ENCODE results near the gene TNIK. TPM values are rescaled to one million over a fixed set of nuclear protein-coding genes. Genes with fewer than 3 reads are reported as not detected.

Gene TNIK
- total and polyA plus RNA-seq, 2 of the 13 experiments (the other 11 are each of a cell fraction or from before 2014, with no cell fraction given), result 0.15 to 0.22 TPM

GRCh38 chr3:171301002-171301401, 159.2 kb downstream of the TNIK start (continued):
- TF ChIP-seq, protein P1, sequence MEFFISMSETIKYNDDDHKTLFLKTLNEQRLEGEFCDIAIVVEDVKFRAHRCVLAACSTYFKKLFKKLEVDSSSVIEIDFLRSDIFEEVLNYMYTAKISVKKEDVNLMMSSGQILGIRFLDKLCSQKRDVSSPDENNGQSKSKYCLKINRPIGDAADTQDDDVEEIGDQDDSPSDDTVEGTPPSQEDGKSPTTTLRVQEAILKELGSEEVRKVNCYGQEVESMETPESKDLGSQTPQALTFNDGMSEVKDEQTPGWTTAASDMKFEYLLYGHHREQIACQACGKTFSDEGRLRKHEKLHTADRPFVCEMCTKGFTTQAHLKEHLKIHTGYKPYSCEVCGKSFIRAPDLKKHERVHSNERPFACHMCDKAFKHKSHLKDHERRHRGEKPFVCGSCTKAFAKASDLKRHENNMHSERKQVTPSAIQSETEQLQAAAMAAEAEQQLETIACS (CRISPR knock-in tag; IDR thresholded peaks at IDR 0.05), result no peak
- TF ChIP-seq ZNF446 (CRISPR knock-in tag; IDR thresholded peaks at IDR 0.05) (no peak), ZSCAN20 (CRISPR knock-in tag; IDR thresholded peaks at IDR 0.05; ENCODE audit: borderline replicate concordance) (no peak), NCOA1 (CRISPR knock-in tag; IDR thresholded peaks at IDR 0.05) (no peak), ZNF737 (CRISPR knock-in tag; IDR thresholded peaks at IDR 0.05; ENCODE audit: borderline replicate concordance) (no peak), FIP1L1 (IDR thresholded peaks at IDR 0.05; ENCODE audit: borderline replicate concordance, insufficient read depth, low read depth, low read length) (no peak), ZNF780A (CRISPR knock-in tag; IDR thresholded peaks at IDR 0.05) (no peak), ZFP82 (CRISPR knock-in tag; IDR thresholded peaks at IDR 0.05; ENCODE audit: borderline replicate concordance) (no peak)

GRCh38 chr3:171297951-171298350, 162.3 kb downstream of the TNIK start:
- intact Hi-C loops (cut with micrococcal nuclease; ENCODE audit: unreplicated experiment) (no loop called here), in situ Hi-C loops (cut with HindIII; ENCODE audit: extremely low pct_ligation_motif_present, low pct_unique_long_range_greater_than_20kb) (no loop called here)
- no peak overlapping the region for H3K9ac ChIP-seq (ENCODE audit: insufficient read depth, low read depth, low read length)
- H3K4me1 ChIP-seq (ENCODE audit: insufficient read depth, low read length), result no peaks in the 10 kb centered on the region
- CTCF ChIA-PET (ENCODE audit: low intra/inter-chr PET ratio, low total read pairs), result no interaction called here
- BruUV-seq (replicated peaks), result no TSS peak
- H3K4me2 ChIP-seq (ENCODE audit: low read depth, low read length), result no peak overlapping the region
- FAIRE-seq (no peak), DNase-seq (ENCODE audit: low spot score) (no peak), ATAC-seq (no peak)
- no peaks in the 10 kb centered on the region for H3K9me3 ChIP-seq (ENCODE audit: low read length)
- H3K4me3 ChIP-seq (replicated peaks in 1 of 3; ENCODE audit: insufficient read depth in 1 of 3, low read depth in 2 of 3, low read length in 3 of 3), result no peak overlapping the region
- H4K20me1 ChIP-seq (ENCODE audit: insufficient read depth, low read length), result no peaks in the 10 kb centered on the region
- no peaks in the 10 kb centered on the region for H3K27me3 ChIP-seq (ENCODE audit: control insufficient read depth in 1 of 2, insufficient read depth in 2 of 2, low read length in 2 of 2)
- H3K36me3 ChIP-seq (replicated peaks in 1 of 2; ENCODE audit: control insufficient read depth in 1 of 2, insufficient read depth in 2 of 2, low read length in 2 of 2), result no peaks in the 10 kb centered on the region
- no peak for TF ChIP-seq TEAD2 (CRISPR knock-in tag; IDR thresholded peaks at IDR 0.05)
- no peak for TF ChIP-seq BRD4 (CRISPR knock-in tag; IDR thresholded peaks at IDR 0.05)
- no peak for TF ChIP-seq SP1 (IDR thresholded peaks at IDR 0.05)
- TF ChIP-seq SP1 (CRISPR knock-in tag; IDR thresholded peaks at IDR 0.05), result no peak
- TF ChIP-seq CCAR2 (optimal IDR thresholded peaks at IDR 0.05; ENCODE audit: low read depth, low read length), result no peak
- TF ChIP-seq MBNL3 (CRISPR knock-in tag; conservative IDR thresholded peaks at IDR 0.05), result no peak
- TF ChIP-seq ZBTB42 (CRISPR knock-in tag; IDR thresholded peaks at IDR 0.05), result no peak
- TF ChIP-seq KDM1A (CRISPR knock-in tag; IDR thresholded peaks at IDR 0.05), result no peak
- no peak for TF ChIP-seq ZNF3 (CRISPR knock-in tag; IDR thresholded peaks at IDR 0.05)
- TF ChIP-seq NR2F2 (IDR thresholded peaks at IDR 0.05; ENCODE audit: borderline replicate concordance, low read depth), result no peak
- TF ChIP-seq SRY (CRISPR knock-in tag; IDR thresholded peaks at IDR 0.05), result no peak
- no peak for TF ChIP-seq ARNT (IDR thresholded peaks at IDR 0.05)
- TF ChIP-seq ARNT2 (CRISPR knock-in tag; IDR thresholded peaks at IDR 0.05; ENCODE audit: low read depth), result no peak
- no peak for TF ChIP-seq NR2F1 (CRISPR knock-in tag; IDR thresholded peaks at IDR 0.05)
- no peak for TF ChIP-seq KAT7 (CRISPR knock-in tag; IDR thresholded peaks at IDR 0.05; ENCODE audit: borderline replicate concordance)
- H3K27ac ChIP-seq (ENCODE audit: extremely low read length, insufficient read depth, low read length), result no peak overlapping the region
- POLR2A ChIA-PET, result no interaction called here
- 0% methylated on average over 1 of the region's 1 CpG for WGBS (ENCODE audit: low lambda C conversion rate)
- H2AFZ ChIP-seq (ENCODE audit: low read length), result no peak overlapping the region
- H3K79me2 ChIP-seq (ENCODE audit: insufficient read depth, low read length), result no peaks in the 10 kb centered on the region

All from HepG2 (cell line).